Naive B cell (primary cell): ENCODE data around the gene C8A. TPM values are rescaled to one million over a fixed set of nuclear protein-coding genes. Genes with fewer than 3 reads are reported as not detected.

Experiments used
- ATAC-seq, 2 donors: fragments of 150-1000 bp; cut with Tn5 transposase; 2 replicates each; pipeline ENCODE4 v1.10.0; 2021; ENCODE audit warnings: low read depth in 2 of 2, mild to moderate bottlenecking in 2 of 2, moderate library complexity in 2 of 2
- DNase-seq: peaks from one replicate; pipeline ENCODE4 v3.0.0; 2022
- H3K27ac Mint-ChIP-seq, 6 donors: one replicate each; pipeline ENCODE4 v1.8.0; 2020 to 2022; ENCODE audit warnings: mild to moderate bottlenecking in 6 of 6, mixed read lengths in 6 of 6, moderate library complexity in 5 of 6, inconsistent platforms in 2 of 6
- H3K27me3 Mint-ChIP-seq, 3 donors: one replicate each; pipeline ENCODE4 v1.8.0; 2021 to 2022; ENCODE audit warnings: mixed read lengths in 3 of 3, mild to moderate bottlenecking in 1 of 3
- H3K36me3 Mint-ChIP-seq, 2 donors: one replicate each; pipeline ENCODE4 v1.8.0; 2020 to 2022; ENCODE audit warnings: mixed read lengths in 2 of 2, inconsistent platforms in 1 of 2, mild to moderate bottlenecking in 1 of 2
- H3K4me1 Mint-ChIP-seq, 3 donors: one replicate each; pipeline ENCODE4 v1.8.0; 2020 to 2022; ENCODE audit warnings: mixed read lengths in 3 of 3, inconsistent platforms in 1 of 3, mild to moderate bottlenecking in 1 of 3, moderate library complexity in 1 of 3
- H3K4me3 Mint-ChIP-seq, 8 donors: one replicate each; pipeline ENCODE4 v1.8.0; 2020 to 2022; ENCODE audit warnings: mild to moderate bottlenecking in 8 of 8, mixed read lengths in 8 of 8, moderate library complexity in 8 of 8, inconsistent platforms in 2 of 8
- H3K9me3 Mint-ChIP-seq, 7 donors: one replicate each; pipeline ENCODE4 v1.8.0; 2020 to 2022; ENCODE audit warnings: mixed read lengths in 7 of 7, mild to moderate bottlenecking in 5 of 7, inconsistent platforms in 2 of 7, moderate library complexity in 1 of 7
- polyA plus RNA-seq, 6 donors: library from polyadenylated mRNA; unstranded; fragments of 300-500 nt; fragmentation: Illumina TruSeq; gene quantifications; one replicate each; pipeline ENCODE4 v1.2.3, GENCODE V29; 2021; ENCODE audit warnings: low read depth in 6 of 6

The C8A gene
- polyA plus RNA-seq, 6 donors from 2014 or later = not detected

- DNase-seq (no peak), ATAC-seq (no peak)
- peaks cover 5 to 8% (median 6%) of the 10 kb centered on the region in 3 donors for H3K27me3 Mint-ChIP-seq
- H3K36me3 Mint-ChIP-seq = no peaks in the 10 kb centered on the region
- H3K27ac Mint-ChIP-seq = no peak overlapping the region
- H3K4me3 Mint-ChIP-seq = no peak overlapping the region
- H3K9me3 Mint-ChIP-seq = peaks cover 0 to 18% (median 4%) of the 10 kb centered on the region in 7 donors
- no peaks in the 10 kb centered on the region for H3K4me1 Mint-ChIP-seq
These were observed 70.6 kb downstream of the C8A start for GRCh38 chr1:56925193-56925592.

DNA sequence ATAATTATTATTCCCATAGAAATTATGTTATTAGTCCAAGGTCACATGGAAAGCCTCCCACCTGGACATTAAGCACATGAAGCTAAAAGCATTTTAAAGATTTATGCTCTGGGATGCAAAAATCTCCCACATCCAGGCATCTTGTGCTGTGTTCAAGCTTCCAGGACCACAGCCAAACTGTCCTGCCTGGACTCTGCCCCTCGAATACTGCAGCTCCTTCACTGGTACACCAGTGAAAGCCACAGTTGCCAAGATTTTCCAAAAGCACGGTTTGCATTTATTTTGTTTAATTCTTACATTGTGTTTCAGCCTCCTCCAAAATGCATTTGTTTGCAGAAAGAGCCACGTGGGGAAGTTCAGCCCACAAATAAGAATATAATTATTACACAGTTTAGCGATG lies 72.6 kb downstream of the C8A start:
- ATAC-seq = no peak
- no peak for DNase-seq
- H3K27ac Mint-ChIP-seq = no peak overlapping the region
- H3K4me1 Mint-ChIP-seq = no peaks in the 10 kb centered on the region
- peaks cover 0 to 15% (median 4%) of the 10 kb centered on the region in 7 donors for H3K9me3 Mint-ChIP-seq
- peaks cover 5 to 8% (median 6%) of the 10 kb centered on the region in 3 donors for H3K27me3 Mint-ChIP-seq
- no peak overlapping the region for H3K4me3 Mint-ChIP-seq
- no peaks in the 10 kb centered on the region for H3K36me3 Mint-ChIP-seq

GRCh38 chr1:56927986-56928385 lies 73.4 kb downstream of the C8A start:
- DNase-seq (no peak), ATAC-seq (no peak)
- Mint-ChIP-seq H3K36me3 (no peaks in the 10 kb centered on the region), H3K27ac (no peak overlapping the region), H3K4me1 (no peaks in the 10 kb centered on the region), H3K9me3 (peaks cover 0 to 13% (median 4%) of the 10 kb centered on the region in 7 donors), H3K27me3 (peaks cover 5 to 7% (median 6%) of the 10 kb centered on the region in 3 donors), H3K4me3 (no peak overlapping the region)

GRCh38 chr1:56929492-56929891 lies 74.9 kb downstream of the C8A start:
- no peak overlapping the region for H3K4me3 Mint-ChIP-seq
- no peak for ATAC-seq
- peaks cover 0 to 8% (median 4%) of the 10 kb centered on the region in 7 donors for H3K9me3 Mint-ChIP-seq
- no peaks in the 10 kb centered on the region for H3K4me1 Mint-ChIP-seq
- no peak overlapping the region for H3K27ac Mint-ChIP-seq
- no peak for DNase-seq
- H3K27me3 Mint-ChIP-seq = peaks cover 0 to 10% (median 5%) of the 10 kb centered on the region in 3 donors
- no peaks in the 10 kb centered on the region for H3K36me3 Mint-ChIP-seq

GRCh38 chr1:56931211-56931610 lies 76.6 kb downstream of the C8A start:
- no peak for DNase-seq
- Mint-ChIP-seq H3K27ac (no peak overlapping the region), H3K9me3 (peaks cover 0 to 8% (median 5%) of the 10 kb centered on the region in 7 donors), H3K27me3 (peaks cover 0 to 6% (median 0%) of the 10 kb centered on the region in 3 donors), H3K36me3 (no peaks in the 10 kb centered on the region), H3K4me3 (no peak overlapping the region), H3K4me1 (no peaks in the 10 kb centered on the region)
- no peak for ATAC-seq

GRCh38 chr1:56931686-56932085 lies 77.1 kb downstream of the C8A start:
- Mint-ChIP-seq H3K4me1 (no peaks in the 10 kb centered on the region), H3K36me3 (no peaks in the 10 kb centered on the region), H3K27ac (no peak overlapping the region), H3K4me3 (no peak overlapping the region), H3K9me3 (peaks cover 0 to 8% (median 5%) of the 10 kb centered on the region in 7 donors), H3K27me3 (peaks cover 0 to 4% (median 0%) of the 10 kb centered on the region in 3 donors)
- ATAC-seq = no peak
- no peak for DNase-seq

GRCh38 chr1:56933161-56933560 lies 78.6 kb downstream of the C8A start:
- no peak for ATAC-seq

DNA sequence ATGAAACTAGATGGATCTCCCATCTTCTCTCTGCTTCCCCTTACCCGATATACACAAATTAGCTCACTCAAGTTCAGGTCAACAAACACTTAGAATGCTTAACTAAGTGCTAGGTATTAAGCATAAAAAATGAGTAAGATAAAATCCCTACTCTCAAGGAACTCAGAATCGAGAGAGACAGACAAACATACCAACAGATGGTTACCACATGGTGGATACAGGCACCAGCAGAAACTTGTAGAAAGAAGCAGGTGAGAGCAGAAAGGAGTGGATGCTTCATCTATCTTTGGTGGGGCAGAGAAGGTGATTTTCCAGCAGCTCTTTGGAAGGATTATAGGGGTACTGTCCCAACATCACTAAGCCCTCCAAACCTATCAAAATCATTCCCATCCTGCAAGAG lies 79.0 kb downstream of the C8A start:
- no peak overlapping the region for H3K27ac Mint-ChIP-seq
- H3K9me3 Mint-ChIP-seq = peaks cover 0 to 7% (median 3%) of the 10 kb centered on the region in 7 donors
- ATAC-seq = no peak
- H3K36me3 Mint-ChIP-seq = no peaks in the 10 kb centered on the region
- H3K27me3 Mint-ChIP-seq = peaks cover 0 to 5% (median 4%) of the 10 kb centered on the region in 3 donors
- no peaks in the 10 kb centered on the region for H3K4me1 Mint-ChIP-seq
- DNase-seq = no peak
- H3K4me3 Mint-ChIP-seq = no peak overlapping the region

More at GRCh38 chr1:56933161-56933560, 78.6 kb downstream of the C8A start:
- no peak for DNase-seq
- Mint-ChIP-seq H3K4me3 (no peak overlapping the region), H3K4me1 (no peaks in the 10 kb centered on the region), H3K36me3 (no peaks in the 10 kb centered on the region), H3K9me3 (peaks cover 0 to 8% (median 5%) of the 10 kb centered on the region in 7 donors), H3K27me3 (peaks cover 0 to 4% (median 4%) of the 10 kb centered on the region in 3 donors), H3K27ac (no peak overlapping the region)

- H3K4me1 Mint-ChIP-seq = no peaks in the 10 kb centered on the region
- H3K36me3 Mint-ChIP-seq = no peaks in the 10 kb centered on the region
These were observed 79.9 kb downstream of the C8A start for GRCh38 chr1:56934430-56935060.

GRCh38 chr1:56938646-56939045 lies 84.0 kb downstream of the C8A start:
- DNase-seq (no peak), ATAC-seq (no peak)
- H3K9me3 Mint-ChIP-seq = peaks cover 0 to 4% (median 0%) of the 10 kb centered on the region in 7 donors
- H3K4me3 Mint-ChIP-seq = no peak overlapping the region
- H3K27ac Mint-ChIP-seq = no peak overlapping the region
- H3K27me3 Mint-ChIP-seq = peaks cover 0 to 17% (median 1%) of the 10 kb centered on the region in 3 donors
- no peaks in the 10 kb centered on the region for H3K36me3 Mint-ChIP-seq
- H3K4me1 Mint-ChIP-seq = no peaks in the 10 kb centered on the region

More at GRCh38 chr1:56934430-56935060, 79.9 kb downstream of the C8A start:
- DNase-seq = no peak
- ATAC-seq = no peak
- no peak overlapping the region for H3K4me3 Mint-ChIP-seq
- H3K27me3 Mint-ChIP-seq = peaks cover 0 to 5% (median 4%) of the 10 kb centered on the region in 3 donors
- no peak overlapping the region for H3K27ac Mint-ChIP-seq
- H3K9me3 Mint-ChIP-seq = peaks cover 0 to 4% (median 3%) of the 10 kb centered on the region in 7 donors

DNA sequence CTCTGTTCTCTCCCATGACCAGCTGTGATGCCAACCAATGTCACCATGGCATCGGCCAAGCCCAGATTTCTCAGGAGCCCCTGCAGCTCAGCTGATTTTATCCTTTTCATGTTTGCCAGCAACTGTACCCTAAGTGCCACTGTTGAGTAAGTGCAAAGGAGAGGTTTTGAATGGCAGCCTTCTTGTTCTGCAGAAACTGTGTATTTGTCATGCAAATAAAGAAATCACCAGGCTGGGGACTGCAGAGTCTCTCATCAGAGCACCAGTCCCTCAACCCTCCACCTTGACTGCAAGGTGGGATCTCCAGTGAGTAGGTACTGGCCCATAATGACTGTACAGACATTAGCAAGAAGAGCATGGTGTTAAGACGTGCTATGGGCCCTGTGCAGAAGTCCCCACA lies 84.6 kb downstream of the C8A start:
- H3K27me3 Mint-ChIP-seq = peaks cover 0 to 17% (median 0%) of the 10 kb centered on the region in 3 donors
- no peak overlapping the region for H3K4me3 Mint-ChIP-seq
- no peak for DNase-seq
- ATAC-seq = no peak
- H3K9me3 Mint-ChIP-seq = peaks cover 0 to 4% (median 0%) of the 10 kb centered on the region in 7 donors
- H3K4me1 Mint-ChIP-seq = no peaks in the 10 kb centered on the region
- H3K36me3 Mint-ChIP-seq = no peaks in the 10 kb centered on the region
- no peak overlapping the region for H3K27ac Mint-ChIP-seq

DNA sequence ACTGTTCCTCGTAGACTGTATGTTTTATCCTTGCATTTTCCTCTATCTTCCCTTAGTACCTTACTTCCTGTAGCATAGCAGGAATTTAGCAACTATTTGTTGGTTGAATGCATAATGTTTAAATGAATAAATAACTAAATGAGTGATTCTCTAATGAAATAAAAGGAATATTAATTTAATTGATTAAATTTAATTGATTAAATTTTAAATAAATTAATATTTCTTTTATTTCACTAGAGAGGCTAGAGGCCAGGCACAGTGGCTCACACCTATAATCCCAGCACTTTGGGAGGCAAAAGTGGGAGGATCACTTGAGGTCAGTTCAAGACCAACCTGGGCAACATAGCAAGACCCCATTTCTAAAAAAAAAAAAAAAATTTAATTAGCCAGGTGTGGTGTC lies 85.4 kb downstream of the C8A start:
- H3K27me3 Mint-ChIP-seq = peaks cover 0 to 17% (median 0%) of the 10 kb centered on the region in 3 donors
- no peaks in the 10 kb centered on the region for H3K36me3 Mint-ChIP-seq
- no peak overlapping the region for H3K27ac Mint-ChIP-seq
- DNase-seq (no peak), ATAC-seq (no peak)
- no peak overlapping the region for H3K4me3 Mint-ChIP-seq
- no peaks in the 10 kb centered on the region for H3K4me1 Mint-ChIP-seq
- H3K9me3 Mint-ChIP-seq = peaks cover 0 to 4% (median 0%) of the 10 kb centered on the region in 7 donors

- no peak for ATAC-seq
- Mint-ChIP-seq H3K27me3 (no peaks in the 10 kb centered on the region), H3K36me3 (no peaks in the 10 kb centered on the region), H3K27ac (no peak overlapping the region), H3K9me3 (peaks cover 0 to 4% (median 0%) of the 10 kb centered on the region in 7 donors), H3K4me1 (no peaks in the 10 kb centered on the region), H3K4me3 (no peak overlapping the region)
- no peak for DNase-seq
These were observed 93.9 kb downstream of the C8A start for GRCh38 chr1:56948403-56949023.

GRCh38 chr1:56952501-56952900 lies 97.9 kb downstream of the C8A start:
- H3K4me1 Mint-ChIP-seq = no peaks in the 10 kb centered on the region
- H3K27me3 Mint-ChIP-seq = peaks cover 0 to 4% (median 0%) of the 10 kb centered on the region in 3 donors
- no peak overlapping the region for H3K27ac Mint-ChIP-seq
- DNase-seq (no peak), ATAC-seq (no peak)
- H3K9me3 Mint-ChIP-seq = peaks cover 0 to 4% (median 0%) of the 10 kb centered on the region in 7 donors
- H3K36me3 Mint-ChIP-seq = no peaks in the 10 kb centered on the region
- H3K4me3 Mint-ChIP-seq = no peak overlapping the region
